Stimulated activated effector memory CD8-positive, alpha-beta T cell treated with anti-CD3 and anti-CD28 coated beads, Interleukin-12 subunit alpha, Interleukin-12 subunit beta, amount 100 ng/mL, for 72 hours (primary cell): ENCODE data around the gene HOXB2.
"Not testable (repeated sequence)": the region's sequence is repeated elsewhere in the genome, so short reads cannot be mapped to it uniquely, and the experiment has no call there.

Experiments used
- ATAC-seq: fragments of 150-1000 bp; cut with Tn5 transposase; 2 replicates; pipeline ENCODE4 v1.10.0; 2021
- DNase-seq, 2 donors: peaks; one replicate each; pipeline ENCODE4 v3.0.0; 2021 to 2022; ENCODE audit warnings: low spot score in 2 of 2
- H3K27ac Mint-ChIP-seq: one replicate; pipeline ENCODE4 v1.8.0; 2022; ENCODE audit warnings: mild to moderate bottlenecking, mixed read lengths
- H3K36me3 Mint-ChIP-seq: one replicate; pipeline ENCODE4 v1.8.0; 2022; ENCODE audit warnings: mild to moderate bottlenecking, mixed read lengths
- H3K4me1 Mint-ChIP-seq: one replicate; pipeline ENCODE4 v1.8.0; 2022; ENCODE audit warnings: mixed read lengths
- H3K4me3 Mint-ChIP-seq: one replicate; pipeline ENCODE4 v1.8.0; 2022; ENCODE audit warnings: mild to moderate bottlenecking, mixed read lengths
- H3K9me3 Mint-ChIP-seq: one replicate; pipeline ENCODE4 v1.8.0; 2022; ENCODE audit warnings: mixed read lengths

The HOXB2 gene

GRCh38 chr17:48510761-48511604, 33.9 kb downstream of the HOXB2 start:
- Mint-ChIP-seq H3K9me3 (no peaks in the 10 kb centered on the region), H3K27ac (peak overlapping the region; percentile 35), H3K36me3 (no peaks in the 10 kb centered on the region), H3K4me1 (peaks cover 40% of the 10 kb centered on the region), H3K4me3 (peak overlapping the region; percentile 12)
- ATAC-seq (peak; percentile 81), DNase-seq (peak in 1 of 2 donors; percentile 68)

- H3K4me1 Mint-ChIP-seq, result peaks cover 46% of the 10 kb centered on the region
- ATAC-seq, result no peak
- H3K36me3 Mint-ChIP-seq, result no peaks in the 10 kb centered on the region
- DNase-seq, result no peak
- no peaks in the 10 kb centered on the region for H3K9me3 Mint-ChIP-seq
- H3K4me3 Mint-ChIP-seq, result peak overlapping the region; percentile 12
- peak overlapping the region; percentile 35 for H3K27ac Mint-ChIP-seq
Measured at GRCh38 chr17:48510381-48510760, 34.5 kb downstream of the HOXB2 start.

DNA sequence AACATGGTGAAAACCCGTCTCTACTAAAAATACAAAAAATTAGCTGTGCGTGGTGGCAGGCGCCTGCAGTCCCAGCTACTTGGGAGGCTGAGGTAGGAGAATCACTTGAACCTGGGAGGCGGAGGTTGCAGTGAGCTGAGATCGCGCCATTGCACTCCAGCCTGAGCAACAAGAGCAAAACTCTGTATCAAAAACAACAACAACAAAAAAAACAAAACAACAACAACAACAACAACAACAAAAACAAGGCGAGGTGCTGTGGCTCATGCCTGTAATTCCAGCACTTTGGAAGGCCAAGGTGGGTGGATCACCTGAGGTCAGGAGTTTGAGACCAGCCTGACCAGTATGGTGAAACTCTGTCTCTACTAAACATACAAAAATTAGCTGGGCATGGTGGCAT, 35.2 kb downstream of the HOXB2 start:
- not testable (repeated sequence) for H3K9me3 Mint-ChIP-seq, H3K36me3 Mint-ChIP-seq, H3K4me3 Mint-ChIP-seq, DNase-seq, ATAC-seq, H3K27ac Mint-ChIP-seq
- H3K4me1 Mint-ChIP-seq, result peaks cover 47% of the 10 kb centered on the region

DNA sequence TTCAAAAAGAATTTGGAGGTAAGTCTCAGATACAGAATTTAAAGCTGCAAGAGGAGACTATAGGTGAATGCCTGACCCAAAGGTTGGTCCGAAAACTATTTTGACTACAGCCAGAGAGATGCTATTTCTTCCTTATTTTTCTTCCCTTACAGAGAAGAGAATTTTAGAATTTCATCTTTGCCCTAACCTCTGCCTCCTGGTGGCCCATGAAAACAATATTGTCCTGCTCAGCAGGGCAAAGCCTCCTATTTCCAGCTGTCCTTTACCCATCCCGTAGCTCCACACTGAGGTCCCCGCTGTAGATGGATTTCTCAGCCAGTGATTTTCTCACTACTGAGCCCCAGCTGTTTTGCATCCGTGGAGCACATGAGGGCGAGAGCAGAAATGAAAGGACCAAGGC, 38.7 kb downstream of the HOXB2 start:
- ATAC-seq, result no peak
- no peaks in the 10 kb centered on the region for H3K36me3 Mint-ChIP-seq
- H3K4me3 Mint-ChIP-seq, result no peak overlapping the region
- H3K4me1 Mint-ChIP-seq, result peaks cover 26% of the 10 kb centered on the region
- H3K27ac Mint-ChIP-seq, result no peak overlapping the region
- no peak for DNase-seq
- no peaks in the 10 kb centered on the region for H3K9me3 Mint-ChIP-seq

DNA sequence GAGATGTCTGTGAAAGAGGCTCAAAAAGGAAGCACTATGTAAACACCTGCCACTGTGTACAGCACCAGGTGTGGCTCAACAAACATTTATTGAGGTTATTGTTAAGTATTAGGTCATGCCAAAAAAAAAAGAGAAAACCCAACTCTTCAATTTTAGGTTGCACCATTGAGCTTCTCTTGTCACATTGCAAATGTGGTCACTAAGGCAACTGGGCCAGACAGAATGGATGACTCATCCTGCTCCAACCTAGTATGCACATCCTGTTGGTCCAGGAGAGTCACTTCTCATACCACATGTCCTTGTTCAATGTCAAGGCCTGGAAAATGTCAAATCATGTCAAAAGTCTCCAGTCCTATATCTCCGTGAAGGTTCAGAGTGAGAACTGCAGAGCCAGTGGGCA, 39.1 kb downstream of the HOXB2 start:
- H3K4me3 Mint-ChIP-seq, result no peak overlapping the region
- DNase-seq (peak in 1 of 2 donors; percentile 66), ATAC-seq (peak; percentile 100)

DNA sequence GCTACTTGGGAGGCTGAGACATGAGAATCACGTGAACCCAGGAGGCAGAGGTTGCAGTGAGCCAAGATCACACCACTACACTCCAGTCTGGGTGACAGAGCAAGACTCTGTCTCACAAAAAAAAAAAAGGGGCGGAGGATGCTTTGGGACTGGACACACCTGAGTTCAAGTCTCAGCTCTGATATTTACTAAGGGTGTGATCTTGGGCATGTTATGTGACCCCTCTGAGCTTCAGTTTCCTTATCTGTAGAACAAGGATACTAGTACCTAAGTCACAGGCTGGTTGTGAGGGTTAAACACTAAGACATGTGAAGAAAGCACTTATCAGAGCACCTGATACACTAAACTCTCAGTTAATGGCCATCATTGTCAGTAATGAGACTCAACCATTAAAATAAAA, 40.0 kb downstream of the HOXB2 start:
- Mint-ChIP-seq H3K4me3 (no peak overlapping the region), H3K27ac (peak overlapping the region; percentile 30), H3K4me1 (peaks cover 18% of the 10 kb centered on the region), H3K36me3 (no peaks in the 10 kb centered on the region), H3K9me3 (no peaks in the 10 kb centered on the region)
- ATAC-seq (no peak), DNase-seq (no peak)

More for the DNA sequence above, 39.1 kb downstream of the HOXB2 start:
- Mint-ChIP-seq H3K4me1 (peaks cover 23% of the 10 kb centered on the region), H3K9me3 (no peaks in the 10 kb centered on the region), H3K27ac (no peak overlapping the region), H3K36me3 (no peaks in the 10 kb centered on the region)

- H3K27ac Mint-ChIP-seq, result peak overlapping the region; percentile 12
- ATAC-seq (no peak), DNase-seq (no peak)
- H3K4me1 Mint-ChIP-seq, result peaks cover 18% of the 10 kb centered on the region
- no peaks in the 10 kb centered on the region for H3K9me3 Mint-ChIP-seq
- no peak overlapping the region for H3K4me3 Mint-ChIP-seq
- H3K36me3 Mint-ChIP-seq, result no peaks in the 10 kb centered on the region
Measured at GRCh38 chr17:48503747-48504146, 41.2 kb downstream of the HOXB2 start.

DNA sequence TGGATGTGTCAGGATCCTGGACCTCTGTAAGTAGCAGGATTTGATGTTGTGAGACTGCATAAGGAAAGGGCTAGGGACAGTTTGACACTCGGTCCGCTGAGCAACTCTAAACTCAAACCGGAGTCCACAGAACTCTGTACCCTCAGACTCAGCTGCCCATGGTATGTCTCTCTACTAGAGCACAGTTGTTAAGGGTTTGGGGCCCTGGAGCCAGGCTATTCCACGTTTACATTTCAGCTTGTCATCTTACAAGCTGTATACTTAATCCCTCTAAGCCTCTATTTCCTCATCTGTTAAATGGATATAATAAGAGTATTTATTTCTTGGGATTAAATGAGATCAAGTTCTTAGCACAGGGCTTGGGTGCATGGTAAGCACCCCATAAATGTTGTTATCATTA, 42.0 kb downstream of the HOXB2 start:
- H3K4me3 Mint-ChIP-seq, result no peak overlapping the region

DNA sequence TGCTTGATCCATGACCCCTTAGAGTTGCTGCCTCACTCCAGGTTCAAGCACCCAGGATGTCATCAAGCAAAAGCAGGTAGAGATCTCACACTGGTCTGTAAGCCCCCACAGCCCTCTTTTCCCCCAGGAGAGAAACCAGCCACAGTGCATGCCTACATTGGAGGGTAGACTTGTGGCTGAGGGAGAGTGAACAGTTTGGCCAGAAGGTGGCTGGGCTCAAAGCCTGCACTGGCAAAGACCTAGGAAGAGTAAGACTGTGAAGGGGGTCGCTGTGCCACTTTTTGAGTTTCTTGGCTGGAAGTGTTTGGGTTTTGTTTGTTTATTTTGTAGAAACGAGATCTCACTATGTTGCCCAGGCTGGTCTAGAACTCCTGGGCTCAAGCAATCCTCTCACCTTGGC, 42.6 kb downstream of the HOXB2 start:
- no peak for ATAC-seq
- H3K9me3 Mint-ChIP-seq, result no peaks in the 10 kb centered on the region
- peaks cover 18% of the 10 kb centered on the region for H3K4me1 Mint-ChIP-seq
- H3K4me3 Mint-ChIP-seq, result no peak overlapping the region
- no peak overlapping the region for H3K27ac Mint-ChIP-seq
- no peak for DNase-seq
- H3K36me3 Mint-ChIP-seq, result no peaks in the 10 kb centered on the region

More for the DNA sequence above, 42.0 kb downstream of the HOXB2 start:
- Mint-ChIP-seq H3K36me3 (no peaks in the 10 kb centered on the region), H3K4me1 (peaks cover 18% of the 10 kb centered on the region), H3K27ac (no peak overlapping the region), H3K9me3 (no peaks in the 10 kb centered on the region)
- DNase-seq (no peak), ATAC-seq (no peak)

DNA sequence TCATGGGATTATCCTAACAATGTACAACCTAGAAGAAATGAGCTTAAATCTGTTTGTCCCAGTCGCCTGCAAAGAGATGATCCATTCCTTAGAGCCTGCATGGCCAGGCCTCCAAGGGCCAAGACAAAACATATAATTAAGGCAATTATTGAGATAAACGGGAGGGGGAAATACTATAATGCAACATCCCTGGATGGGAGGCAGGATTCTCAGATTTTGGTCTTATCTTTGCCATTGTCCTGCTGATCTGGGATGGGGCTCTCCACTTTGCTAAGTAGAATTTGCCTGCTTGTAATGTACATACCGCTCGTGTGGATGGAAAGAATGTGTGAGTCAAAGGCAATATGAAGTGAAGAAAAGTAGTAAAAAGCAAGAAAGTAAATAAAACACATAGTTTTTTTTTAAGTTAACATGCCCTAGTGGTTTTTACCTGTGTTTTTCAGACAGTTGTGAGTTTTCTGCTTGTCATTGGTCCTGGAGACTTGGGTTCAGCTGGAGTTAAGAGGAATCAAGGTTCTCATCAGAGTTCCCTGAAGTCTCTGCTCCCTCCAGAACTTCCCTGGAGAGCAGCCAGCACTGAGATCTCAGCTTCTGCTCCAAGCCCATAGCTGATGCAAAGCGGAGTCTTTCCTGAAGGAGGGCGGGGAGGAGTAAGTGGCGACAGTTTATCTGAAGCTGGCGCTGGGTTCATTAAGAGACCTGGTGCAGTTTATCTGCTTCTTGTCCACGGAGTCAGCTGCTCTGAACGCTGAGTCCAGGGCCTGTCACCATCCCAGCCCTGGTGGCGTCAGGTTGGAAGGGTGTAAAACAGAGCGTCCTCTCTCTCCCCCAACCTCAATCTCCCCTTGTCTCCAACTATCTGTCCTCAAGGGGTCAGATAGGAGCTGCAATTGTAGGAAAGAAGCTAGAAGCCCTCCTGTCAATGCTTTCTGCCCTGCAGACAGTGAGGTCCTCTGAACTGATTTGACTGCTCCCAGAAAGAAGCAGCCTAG, 44.2 kb downstream of the HOXB2 start:
- Mint-ChIP-seq H3K4me3 (no peak overlapping the region), H3K4me1 (peaks cover 9% of the 10 kb centered on the region), H3K27ac (no peak overlapping the region), H3K9me3 (no peaks in the 10 kb centered on the region), H3K36me3 (no peaks in the 10 kb centered on the region)
- DNase-seq, result no peak
- no peak for ATAC-seq

DNA sequence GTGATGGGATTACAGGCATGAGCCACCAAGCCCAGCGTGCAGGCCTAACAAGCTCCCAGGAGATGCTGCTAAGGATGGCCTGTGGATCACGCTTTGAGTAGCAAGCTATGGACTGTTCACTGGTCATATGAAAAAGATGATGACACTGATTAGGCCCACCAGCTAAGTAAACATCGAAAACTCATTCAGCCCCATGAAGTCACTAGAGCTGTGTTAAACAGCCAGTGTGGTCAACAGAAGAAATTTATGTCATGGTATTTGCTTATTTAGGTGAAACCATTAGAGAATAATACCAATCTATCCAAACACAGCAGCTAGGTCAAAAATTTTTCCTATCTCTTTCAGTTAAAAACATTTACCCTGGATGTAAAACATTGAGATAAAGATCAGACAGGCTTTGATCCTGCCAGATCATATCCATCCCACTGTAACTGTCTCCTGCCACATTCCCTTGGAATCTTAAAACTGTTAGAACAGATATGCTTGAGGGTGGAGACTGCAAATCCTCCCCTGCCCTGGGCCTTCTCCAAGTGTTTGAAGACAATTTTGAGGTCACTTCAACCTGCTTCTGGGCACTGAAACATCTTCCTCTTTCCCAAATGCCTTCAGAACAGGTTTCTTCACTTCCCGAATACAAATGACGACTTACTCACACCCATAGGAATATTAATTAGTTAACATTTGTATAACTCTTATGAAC, 45.0 kb downstream of the HOXB2 start:
- Mint-ChIP-seq H3K9me3 (no peaks in the 10 kb centered on the region), H3K27ac (no peak overlapping the region), H3K4me1 (peaks cover under 1% of the 10 kb centered on the region), H3K36me3 (no peaks in the 10 kb centered on the region), H3K4me3 (no peak overlapping the region)
- DNase-seq (no peak), ATAC-seq (no peak)

GRCh38 chr17:48499248-48499647, 45.7 kb downstream of the HOXB2 start:
- H3K36me3 Mint-ChIP-seq, result no peaks in the 10 kb centered on the region
- no peaks in the 10 kb centered on the region for H3K9me3 Mint-ChIP-seq
- no peaks in the 10 kb centered on the region for H3K4me1 Mint-ChIP-seq
- no peak overlapping the region for H3K4me3 Mint-ChIP-seq
- ATAC-seq (no peak), DNase-seq (no peak)
- no peak overlapping the region for H3K27ac Mint-ChIP-seq

- DNase-seq (no peak), ATAC-seq (no peak)
- no peak overlapping the region for H3K27ac Mint-ChIP-seq
- no peaks in the 10 kb centered on the region for H3K36me3 Mint-ChIP-seq
- no peaks in the 10 kb centered on the region for H3K4me1 Mint-ChIP-seq
- no peak overlapping the region for H3K4me3 Mint-ChIP-seq
- H3K9me3 Mint-ChIP-seq, result no peaks in the 10 kb centered on the region
Measured at GRCh38 chr17:48498164-48498850, 46.6 kb downstream of the HOXB2 start.

GRCh38 chr17:48497103-48497502, 47.8 kb downstream of the HOXB2 start:
- H3K9me3 Mint-ChIP-seq, result no peaks in the 10 kb centered on the region
- no peak overlapping the region for H3K27ac Mint-ChIP-seq
- no peak for ATAC-seq
- peaks cover 3% of the 10 kb centered on the region for H3K4me1 Mint-ChIP-seq
- DNase-seq, result no peak
- H3K36me3 Mint-ChIP-seq, result no peaks in the 10 kb centered on the region
- no peak overlapping the region for H3K4me3 Mint-ChIP-seq

DNA sequence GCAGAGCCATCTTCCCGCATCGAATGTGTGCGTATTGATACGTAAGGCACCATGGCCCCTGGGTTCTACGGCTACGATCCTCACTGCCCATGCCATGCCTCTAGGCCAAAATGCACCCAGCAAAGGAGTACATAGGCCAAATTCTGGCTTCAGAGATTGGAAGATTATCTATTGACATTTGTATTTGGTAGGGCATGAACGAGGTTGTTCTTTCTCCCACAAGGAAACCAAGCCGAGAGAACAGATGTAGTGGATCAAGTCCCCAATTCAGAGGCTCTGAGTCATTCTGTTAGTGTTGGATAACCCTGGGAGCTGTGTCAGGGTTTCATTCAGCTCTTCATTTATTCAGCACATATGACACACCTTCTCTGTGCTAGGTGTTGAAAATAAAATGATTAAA, 50.6 kb downstream of the HOXB2 start:
- Mint-ChIP-seq H3K36me3 (no peaks in the 10 kb centered on the region), H3K27ac (no peak overlapping the region), H3K9me3 (no peaks in the 10 kb centered on the region), H3K4me1 (peaks cover 20% of the 10 kb centered on the region), H3K4me3 (no peak overlapping the region)
- no peak for DNase-seq
- ATAC-seq, result no peak
